GM12801 (cell line): ENCODE data around the gene CYP4F11.

Experiments
- CTCF ChIP-seq: IDR thresholded peaks from one replicate; pipeline ENCODE4 v1.5.1; 2011; ENCODE audit warnings: control low read depth; ENCODE audit not compliant: insufficient read length; ENCODE audit errors: extremely low read depth

Gene CYP4F11

GRCh38 chr19:15863272-15863671, 71.1 kb downstream of the CYP4F11 start:
- TF ChIP-seq CTCF: no peak

GRCh38 chr19:15862444-15862843, 71.9 kb downstream of the CYP4F11 start:
- TF ChIP-seq CTCF: no peak
